Left ventricle myocardium inferior (tissue), 1 donor: Measurements from ENCODE around the gene LILRB3. TPM values are rescaled to one million over a fixed set of nuclear protein-coding genes. Genes with fewer than 3 reads are reported as not detected.
"Not testable (repeated sequence)": the region's sequence is repeated elsewhere in the genome, so short reads cannot be mapped to it uniquely, and the experiment has no call there.

Experiments
- DNase-seq: peaks from one replicate; pipeline ENCODE4 v3.0.0-alpha.2; 2020
- H3K27ac ChIP-seq: fragments of 200-600 bp; replicated peaks from 2 replicates; pipeline ENCODE4 v1.8.0; 2021
- H3K27me3 ChIP-seq: fragments of 200-600 bp; 2 replicates; pipeline ENCODE4 v1.8.0; 2021; ENCODE audit warnings: low read depth
- H3K36me3 ChIP-seq: fragments of 200-600 bp; 2 replicates; pipeline ENCODE4 v1.8.0; 2021
- H3K4me1 ChIP-seq: fragments of 200-600 bp; 2 replicates; pipeline ENCODE4 v1.8.0; 2021
- H3K4me3 ChIP-seq: fragments of 200-600 bp; 2 replicates; pipeline ENCODE4 v1.8.0; 2021; ENCODE audit warnings: mild to moderate bottlenecking, moderate library complexity
- H3K9me3 ChIP-seq: fragments of 200-600 bp; replicated peaks from 2 replicates; pipeline ENCODE4 v1.8.0; 2021
- CTCF ChIP-seq: fragments of 200-600 bp; IDR thresholded peaks from 2 replicates; pipeline ENCODE4 v1.8.0; 2021; ENCODE audit warnings: antibody characterized with exemption, mild to moderate bottlenecking, borderline replicate concordance
- intact Hi-C: fragments of 100-400 bp; cut with micrococcal nuclease; formaldehyde crosslinking; loops from one replicate; pipeline ENCODE4 v1.11.0; 2022
- total RNA-seq: library from RNA; stranded (reverse); fragmentation: NEBNext Ultra II Directional; extraction: Animal tissue kit (Norgen Biotek cat#: 25700); gene quantifications from one replicate; pipeline ENCODE4 v1.2.1, GENCODE V29; 2021
- donor health status: DM: no; HTN: yes; CAD: no; lungs with severe emphysema.

Gene LILRB3
- total RNA-seq, 1 donor from 2014 or later = 4.7 TPM

GRCh38 chr19:54218960-54219661 is 3.7 kb downstream of the LILRB3 start:
- no peak for TF ChIP-seq CTCF
- intact Hi-C loops = no loop called here
- Histone ChIP-seq H3K4me1 (no peaks in the 10 kb centered on the region), H3K4me3 (no peak overlapping the region), H3K9me3 (no peaks in the 10 kb centered on the region), H3K36me3 (no peaks in the 10 kb centered on the region), H3K27me3 (peaks cover 23% of the 10 kb centered on the region), H3K27ac (no peak overlapping the region)
- DNase-seq = no peak

GRCh38 chr19:54218259-54218658 is 4.5 kb downstream of the LILRB3 start:
- H3K4me3 ChIP-seq = no peak overlapping the region
- peaks cover 15% of the 10 kb centered on the region for H3K27me3 ChIP-seq
- no peak for DNase-seq
- H3K27ac ChIP-seq = no peak overlapping the region
- H3K4me1 ChIP-seq = no peaks in the 10 kb centered on the region
- intact Hi-C loops = no loop called here
- no peaks in the 10 kb centered on the region for H3K36me3 ChIP-seq
- TF ChIP-seq CTCF = no peak
- no peaks in the 10 kb centered on the region for H3K9me3 ChIP-seq

- intact Hi-C loops = not testable (repeated sequence)
Observed at GRCh38 chr19:54217517-54218247, 5.1 kb downstream of the LILRB3 start.

GRCh38 chr19:54216869-54217268 is 5.9 kb downstream of the LILRB3 start:
- no peak for DNase-seq
- Histone ChIP-seq H3K27ac (no peak overlapping the region), H3K4me1 (no peaks in the 10 kb centered on the region), H3K9me3 (no peaks in the 10 kb centered on the region), H3K36me3 (no peaks in the 10 kb centered on the region), H3K4me3 (no peak overlapping the region), H3K27me3 (peaks cover under 1% of the 10 kb centered on the region)
- no peak for TF ChIP-seq CTCF
- intact Hi-C loops = no loop called here

More at GRCh38 chr19:54217517-54218247, 5.1 kb downstream of the LILRB3 start:
- H3K9me3 ChIP-seq, H3K4me3 ChIP-seq, DNase-seq, H3K27me3 ChIP-seq, H3K27ac ChIP-seq, H3K4me1 ChIP-seq, H3K36me3 ChIP-seq: not testable (repeated sequence)

- DNase-seq, H3K4me3 ChIP-seq, H3K27ac ChIP-seq, H3K27me3 ChIP-seq, H3K9me3 ChIP-seq, intact Hi-C loops, H3K36me3 ChIP-seq: not testable (repeated sequence)
- peaks cover 17% of the 10 kb centered on the region for H3K4me1 ChIP-seq
Observed at GRCh38 chr19:54214734-54215133, 8.1 kb downstream of the LILRB3 start.

- H3K4me3 ChIP-seq, DNase-seq, H3K27ac ChIP-seq, intact Hi-C loops, H3K27me3 ChIP-seq, H3K36me3 ChIP-seq, H3K9me3 ChIP-seq: not testable (repeated sequence)
- H3K4me1 ChIP-seq = peaks cover 22% of the 10 kb centered on the region
Observed at GRCh38 chr19:54214217-54214616, 8.6 kb downstream of the LILRB3 start.

GRCh38 chr19:54211235-54211634 is 11.6 kb downstream of the LILRB3 start:
- intact Hi-C loops = no loop called here
- Histone ChIP-seq H3K9me3 (no peaks in the 10 kb centered on the region), H3K4me1 (peaks cover 52% of the 10 kb centered on the region), H3K27ac (no peak overlapping the region), H3K27me3 (no peaks in the 10 kb centered on the region), H3K36me3 (peaks cover 22% of the 10 kb centered on the region), H3K4me3 (no peak overlapping the region)
- no peak for TF ChIP-seq CTCF
- DNase-seq = no peak
